HPDE6-E6E7 (cell line): ENCODE measurements around the gene CDH15.
"Not testable (repeated sequence)": the region's sequence is repeated elsewhere in the genome, so short reads cannot be mapped to it uniquely, and the experiment has no call there.

Experiments
- DNase-seq: peaks from one replicate; pipeline ENCODE4 v3.0.0; 2011; ENCODE audit warnings: missing footprints; ENCODE audit errors: extremely low spot score

CDH15 gene

GRCh38 chr16:89172171-89172527 lies 601 bp downstream of the CDH15 start:
- DNase-seq, result no peak

DNA sequence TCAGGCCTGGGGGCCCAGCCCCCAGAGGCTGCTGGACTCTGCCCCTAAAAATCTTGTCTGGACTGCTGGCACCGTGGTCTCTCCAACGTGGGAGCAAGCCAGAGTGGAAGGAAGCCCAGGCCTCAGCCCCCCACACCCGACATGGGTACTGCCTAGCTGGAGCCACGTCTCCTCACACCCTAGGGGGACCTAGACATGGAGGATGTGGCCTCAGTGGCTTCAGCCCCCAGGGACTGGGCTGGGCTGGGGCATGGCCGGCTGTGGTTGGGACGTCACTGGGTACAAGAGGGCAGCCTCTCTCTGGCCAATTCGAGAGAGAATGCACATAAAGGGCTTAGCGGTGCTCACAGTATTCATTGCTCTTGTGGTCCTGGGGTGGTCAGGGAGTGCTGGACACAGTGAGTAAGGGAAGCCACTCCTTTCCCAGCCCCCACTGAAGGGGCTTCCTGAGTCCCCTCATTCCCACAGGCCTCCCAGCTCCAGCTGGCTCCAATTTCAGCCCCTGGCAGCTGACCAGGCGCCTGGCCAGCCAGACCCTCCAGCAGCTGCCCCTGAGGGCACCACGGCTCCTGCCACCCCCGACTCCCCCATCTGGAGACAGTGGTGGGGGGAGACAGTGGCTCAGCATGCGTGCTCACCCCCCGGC lies 1.1 kb downstream of the CDH15 start:
- no peak for DNase-seq

DNA sequence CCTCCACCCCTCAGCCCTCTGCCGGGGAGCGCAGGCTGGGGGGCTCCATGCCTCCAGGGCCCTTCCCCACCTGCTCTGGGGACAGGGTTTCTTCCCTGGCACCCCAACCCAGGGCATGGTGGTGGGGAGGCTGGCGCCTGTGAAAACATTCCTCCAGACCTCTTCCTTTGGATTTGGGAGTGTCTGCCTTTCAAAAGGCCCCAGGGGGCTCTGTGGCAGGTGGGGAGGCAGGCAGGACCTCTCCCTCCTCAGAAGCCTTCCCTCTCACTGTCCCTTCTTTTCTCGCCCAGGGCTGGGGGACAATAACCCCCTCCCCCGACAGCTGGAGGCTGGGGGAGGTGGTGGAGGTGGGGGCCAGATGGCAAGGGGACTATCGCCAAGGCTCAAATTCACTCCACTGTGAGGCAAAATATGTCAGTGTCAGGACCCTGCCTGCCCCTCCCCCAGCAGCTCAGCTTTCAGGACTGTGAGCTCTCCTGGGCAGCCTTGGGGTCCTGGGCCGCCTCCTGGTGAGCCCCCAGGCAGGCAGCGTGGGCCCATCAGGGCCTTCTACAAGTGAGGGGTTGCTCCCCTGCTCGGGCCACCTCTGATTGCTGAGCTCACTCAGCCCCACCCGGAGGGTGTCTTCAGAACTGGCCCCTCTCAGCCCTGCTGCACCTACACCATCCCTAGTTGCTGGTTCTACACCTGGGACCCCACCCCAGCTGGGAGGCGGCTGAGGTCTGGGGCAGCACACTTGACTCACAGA lies 1.8 kb downstream of the CDH15 start:
- no peak for DNase-seq

DNA sequence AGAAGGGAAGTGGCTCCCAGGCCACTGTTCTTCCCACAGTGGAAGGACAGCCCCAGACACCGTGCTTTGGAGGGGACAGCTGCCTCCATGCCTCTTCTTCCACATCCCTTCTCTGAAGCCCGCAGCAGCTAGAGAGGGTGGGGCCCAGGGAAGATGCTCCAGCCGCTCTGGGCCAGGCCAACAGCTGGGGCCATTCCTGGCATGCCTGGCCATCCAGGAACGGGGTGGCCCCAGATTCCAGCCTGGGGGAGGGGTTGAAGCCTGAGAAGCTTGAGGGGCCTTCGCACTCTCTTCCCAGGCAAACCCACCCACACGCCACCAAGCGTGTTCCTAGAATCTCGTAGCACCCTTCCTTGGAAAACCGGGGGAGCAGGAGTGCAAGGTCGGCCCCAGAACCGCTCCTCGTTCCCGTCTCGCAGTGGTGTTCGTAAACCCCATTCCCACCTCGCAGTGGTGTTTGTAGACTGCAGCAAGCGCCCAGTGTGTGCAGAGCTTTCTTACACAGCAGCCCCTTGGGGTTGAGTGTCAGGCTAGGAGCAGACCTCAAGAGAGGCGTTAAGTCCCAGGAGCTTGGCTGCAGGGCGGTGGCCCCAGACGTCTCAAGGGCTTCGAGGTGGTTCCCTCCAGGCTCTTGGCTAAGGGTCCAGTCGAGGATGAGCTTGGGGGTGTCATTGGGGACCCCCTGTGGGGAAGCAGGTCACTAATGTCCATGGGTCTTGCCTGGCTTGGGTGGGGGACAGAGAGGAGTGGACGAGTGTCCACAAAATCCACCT lies 2.7 kb downstream of the CDH15 start:
- no peak for DNase-seq

- DNase-seq, result no peak
These were observed 3.3 kb downstream of the CDH15 start for GRCh38 chr16:89174877-89175276.

DNA sequence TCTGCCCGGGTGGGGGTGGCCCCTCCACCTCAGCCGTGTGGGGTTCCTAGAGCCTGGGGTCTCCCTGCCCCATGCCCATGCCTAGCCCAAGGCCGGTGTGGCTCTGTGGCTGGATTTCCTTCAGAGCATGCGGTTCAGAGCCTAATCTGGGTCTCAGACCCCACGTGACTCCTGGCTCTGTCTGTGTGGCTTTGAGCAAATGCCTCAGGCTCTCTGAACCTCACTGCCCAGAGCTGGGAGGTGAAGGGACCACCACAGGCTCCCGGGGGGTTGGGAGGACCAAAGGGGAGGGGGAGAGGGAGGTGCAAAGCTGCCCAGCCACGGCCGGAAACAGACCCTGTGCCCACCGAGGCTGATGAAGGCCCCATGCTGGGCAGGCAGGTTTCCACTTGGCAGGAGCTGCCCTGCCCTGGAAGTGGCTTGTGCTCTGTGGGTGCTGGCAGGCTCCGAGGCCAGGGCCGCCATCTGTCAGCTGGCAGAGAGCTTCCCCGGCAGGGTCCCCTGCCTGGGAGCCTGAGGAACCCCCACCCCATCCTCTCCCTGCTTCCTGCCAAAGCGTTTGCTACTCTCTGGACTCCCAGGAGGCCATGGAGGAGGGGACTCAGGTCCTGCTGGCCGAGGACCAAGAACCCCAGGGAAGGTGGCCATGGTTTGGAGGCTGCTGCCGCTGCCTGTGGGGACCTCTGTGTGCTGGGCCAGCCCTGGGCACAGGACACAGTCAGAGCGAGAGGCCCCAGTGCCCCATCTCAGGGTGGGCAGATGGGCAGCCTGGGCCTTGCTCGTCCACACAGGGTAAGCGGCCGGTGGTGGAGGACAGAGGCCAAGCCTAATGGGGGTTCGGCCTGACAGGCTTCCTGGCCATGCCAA lies 4.0 kb downstream of the CDH15 start:
- DNase-seq, result no peak

DNA sequence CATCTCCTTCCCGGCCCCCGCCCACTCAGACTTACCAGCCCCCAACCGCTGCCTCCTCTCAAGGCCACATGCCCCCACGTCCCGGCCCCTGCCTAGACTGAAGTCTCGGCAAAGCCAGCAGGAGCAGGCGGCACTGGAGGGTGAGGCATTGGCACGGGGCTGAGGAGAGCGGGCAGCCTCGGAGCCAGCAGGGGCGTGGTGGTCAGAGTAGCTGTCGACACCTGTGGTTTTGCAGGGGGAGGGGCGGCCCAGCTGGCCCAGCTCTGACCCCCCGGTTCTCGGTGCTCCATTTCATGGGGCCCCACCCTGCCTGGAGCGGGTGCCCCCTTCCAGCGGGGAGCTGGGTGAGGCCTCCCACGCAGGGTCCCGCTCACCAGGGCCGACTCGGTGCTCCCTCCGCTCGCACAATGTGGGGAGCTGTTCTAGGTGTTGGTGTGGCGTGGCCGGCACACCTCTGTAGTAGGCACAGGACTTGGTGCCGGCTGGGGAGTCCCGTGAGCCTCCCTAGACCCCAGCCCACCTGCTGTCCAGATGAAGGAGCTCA lies 4.7 kb downstream of the CDH15 start:
- no peak for DNase-seq

DNA sequence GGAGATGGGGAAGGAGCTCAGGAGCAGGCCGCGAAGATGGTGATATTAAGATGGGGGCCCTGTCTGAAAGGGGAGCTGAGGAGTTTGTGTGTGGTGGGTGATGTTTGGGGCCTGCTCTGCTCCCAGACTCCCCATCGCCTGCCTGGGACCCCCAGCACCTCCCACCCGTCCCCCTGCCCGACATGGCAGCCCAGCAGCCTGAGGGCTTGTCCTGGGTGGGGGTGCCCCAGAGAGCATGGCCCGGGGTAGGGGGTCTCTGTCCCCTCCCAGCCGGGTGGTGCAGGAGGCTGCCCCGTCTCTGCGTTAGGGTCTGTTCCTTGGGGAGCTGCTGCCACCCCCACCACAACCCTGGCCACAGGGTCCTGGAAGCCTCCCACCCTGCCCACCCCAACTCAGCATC lies 5.2 kb downstream of the CDH15 start:
- no peak for DNase-seq

DNA sequence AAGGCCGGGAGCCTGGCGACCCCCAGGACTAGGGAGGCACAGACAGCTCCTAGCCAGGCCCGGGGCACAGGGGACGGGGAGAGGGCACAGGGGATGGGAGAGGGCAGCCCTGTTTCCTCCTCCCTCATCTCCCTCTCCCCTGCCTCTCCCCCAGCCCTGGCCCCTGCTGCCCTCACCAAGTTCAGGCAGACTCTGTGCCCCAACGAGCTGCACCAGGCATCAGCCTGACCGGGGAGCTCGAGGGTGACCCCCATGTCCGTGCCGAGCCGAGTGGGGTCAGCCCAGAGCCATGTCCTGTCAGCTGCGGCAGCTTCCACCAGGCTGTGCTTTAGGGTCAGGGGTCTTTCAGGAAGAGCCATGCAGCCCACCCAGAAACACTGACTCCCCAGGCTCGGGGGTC lies 6.0 kb downstream of the CDH15 start:
- no peak for DNase-seq

DNA sequence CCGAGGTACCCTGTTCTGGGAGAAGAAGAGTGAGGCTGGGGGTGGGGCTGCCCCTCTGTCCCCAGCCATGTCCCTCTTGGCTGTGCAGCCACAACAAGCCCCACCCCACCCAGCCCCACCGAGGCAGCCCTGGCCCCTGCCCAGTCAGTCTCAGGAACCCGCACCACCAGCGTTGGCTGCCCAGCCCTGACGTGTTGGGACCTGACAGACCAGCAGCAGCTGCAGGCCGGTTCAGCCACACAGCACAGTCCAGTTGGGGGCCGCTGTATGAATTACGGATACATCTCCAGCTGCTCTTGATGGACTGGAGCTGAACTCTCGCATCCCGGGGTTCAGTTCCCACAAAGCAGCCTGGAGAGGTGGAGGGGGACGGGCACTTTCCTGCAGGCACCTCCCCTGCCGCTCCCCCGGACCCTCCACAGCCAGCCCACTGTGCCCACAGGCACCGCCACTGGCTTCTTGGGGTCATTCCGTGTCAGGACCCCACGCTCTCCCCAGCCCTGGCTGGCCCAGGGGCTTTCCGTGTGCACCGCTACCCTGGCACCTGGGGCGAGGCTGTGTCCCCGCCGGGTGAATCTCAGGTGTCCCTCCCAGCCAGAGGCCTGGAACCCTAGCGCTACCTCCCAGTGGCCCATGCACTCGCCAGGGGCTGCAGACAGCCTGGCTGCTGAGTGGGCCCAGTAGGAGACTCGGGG lies 7.1 kb downstream of the CDH15 start:
- DNase-seq, result peak; percentile 82

- no peak for DNase-seq
These were observed 7.6 kb downstream of the CDH15 start for GRCh38 chr16:89179148-89179484.

DNA sequence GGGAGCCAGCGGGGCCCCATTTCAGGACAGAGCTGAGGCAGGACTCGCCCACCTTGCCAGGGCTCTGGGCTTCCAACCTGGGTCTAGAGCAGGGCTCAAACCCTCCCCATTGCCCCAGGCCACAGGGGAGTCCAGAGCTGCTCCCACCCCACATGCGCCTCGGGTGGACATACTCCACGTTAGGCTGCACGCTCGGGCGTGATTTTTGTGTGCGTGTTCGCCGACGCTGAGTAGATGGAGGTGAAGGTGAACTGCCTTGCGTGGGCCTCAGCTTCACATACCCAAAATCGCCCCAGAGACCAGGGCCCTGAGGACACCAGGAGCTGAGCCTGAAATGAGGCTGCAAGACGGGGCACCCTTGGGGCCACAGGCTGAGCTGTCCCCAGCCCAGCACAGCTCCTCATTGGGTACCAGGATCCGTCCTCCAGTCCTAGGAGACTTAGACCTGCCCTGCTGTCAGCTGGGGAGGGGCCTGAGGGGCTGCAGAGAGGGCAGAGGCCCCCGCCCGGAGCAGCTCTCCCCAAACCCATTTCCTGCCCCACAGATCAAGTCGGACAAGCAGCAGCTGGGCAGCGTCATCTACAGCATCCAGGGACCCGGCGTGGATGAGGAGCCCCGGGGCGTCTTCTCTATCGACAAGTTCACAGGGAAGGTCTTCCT lies 8.2 kb downstream of the CDH15 start:
- no peak for DNase-seq

GRCh38 chr16:89183463-89183862 lies 11.9 kb downstream of the CDH15 start:
- DNase-seq, result no peak

DNA sequence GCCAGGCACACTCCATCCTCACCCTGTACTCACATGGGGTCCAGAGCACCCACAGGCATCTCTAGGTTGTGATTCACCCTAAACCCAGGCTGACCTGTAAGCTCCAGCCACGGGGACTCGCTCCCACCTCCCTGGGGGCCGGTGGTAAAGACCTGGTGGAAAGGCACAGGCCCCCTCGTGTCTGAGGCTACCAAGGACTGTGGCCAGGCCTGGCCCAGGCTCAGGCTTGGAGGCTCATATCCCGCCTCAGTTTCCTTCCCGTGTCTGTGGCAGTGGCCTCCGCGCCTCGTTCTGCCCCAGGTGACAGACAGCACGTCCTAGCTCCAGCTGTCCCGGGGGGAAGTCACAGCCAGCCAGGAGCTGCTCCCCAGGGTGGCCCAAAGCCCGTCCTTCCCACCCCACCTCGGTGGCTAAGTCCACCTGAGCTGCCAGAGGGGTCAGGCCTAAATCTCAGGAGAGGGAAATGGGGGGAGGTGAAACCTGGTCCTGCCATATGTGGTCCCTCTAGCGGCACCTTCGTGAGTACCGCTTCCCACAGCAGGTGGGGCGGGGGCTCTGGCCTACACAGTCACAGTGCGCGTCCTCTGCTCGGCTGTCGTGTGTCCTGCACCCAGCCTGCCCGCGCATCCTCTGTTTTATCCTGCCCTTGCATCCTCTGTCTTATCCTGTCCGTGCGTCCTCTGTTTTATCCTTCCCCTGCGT lies 12.6 kb downstream of the CDH15 start:
- no peak for DNase-seq

DNA sequence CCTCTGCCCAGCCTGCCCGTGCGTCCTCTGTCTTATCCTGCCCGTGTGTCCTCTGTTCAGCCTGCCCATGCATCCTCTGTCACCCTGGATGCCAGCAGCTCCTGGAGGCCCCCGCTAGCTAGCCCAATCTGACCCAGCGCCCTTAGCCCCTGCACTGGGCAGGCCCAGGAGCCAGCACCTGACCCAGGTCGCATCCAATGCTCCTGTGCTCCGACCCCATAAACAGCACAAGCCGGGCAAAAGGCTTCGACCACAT lies 13.1 kb downstream of the CDH15 start:
- DNase-seq, result no peak

DNA sequence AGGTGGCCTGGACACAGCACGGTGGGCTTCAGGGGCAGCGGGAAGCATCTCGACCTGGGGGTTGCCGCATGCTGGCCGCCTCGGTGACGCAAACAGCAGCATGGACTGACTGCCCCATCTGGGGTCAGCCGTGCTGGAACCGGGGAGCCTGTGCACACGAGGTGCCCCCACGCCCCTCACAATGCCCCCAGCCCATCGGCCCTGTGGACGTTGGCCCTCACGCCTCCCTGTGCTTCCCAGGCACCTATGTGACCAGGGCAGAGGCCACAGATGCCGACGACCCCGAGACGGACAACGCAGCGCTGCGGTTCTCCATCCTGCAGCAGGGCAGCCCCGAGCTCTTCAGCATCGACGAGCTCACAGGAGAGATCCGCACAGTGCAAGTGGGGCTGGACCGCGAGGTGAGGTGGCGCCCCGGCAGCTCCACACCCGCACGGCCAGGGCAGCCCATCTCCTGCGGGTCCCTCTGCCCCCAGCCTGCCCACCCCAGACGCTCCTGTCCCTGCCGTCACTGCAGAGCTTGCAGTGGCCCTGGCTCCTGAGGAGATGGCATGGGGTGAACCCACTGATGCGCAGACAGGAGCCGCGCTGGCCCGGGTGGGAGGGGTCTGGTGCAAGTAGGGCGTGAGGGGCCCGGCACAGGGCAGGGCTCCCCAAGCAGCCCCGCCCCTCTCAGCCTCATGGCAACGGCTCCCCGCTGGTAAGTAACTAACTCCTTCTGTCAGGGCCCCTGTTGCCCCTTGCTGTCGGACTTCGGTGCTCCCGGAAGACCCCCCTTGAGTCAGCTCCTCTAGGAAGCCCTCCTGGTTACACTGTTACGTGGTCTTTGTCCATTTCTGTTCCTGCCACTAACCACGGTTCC lies 13.6 kb downstream of the CDH15 start:
- DNase-seq, result no peak

DNA sequence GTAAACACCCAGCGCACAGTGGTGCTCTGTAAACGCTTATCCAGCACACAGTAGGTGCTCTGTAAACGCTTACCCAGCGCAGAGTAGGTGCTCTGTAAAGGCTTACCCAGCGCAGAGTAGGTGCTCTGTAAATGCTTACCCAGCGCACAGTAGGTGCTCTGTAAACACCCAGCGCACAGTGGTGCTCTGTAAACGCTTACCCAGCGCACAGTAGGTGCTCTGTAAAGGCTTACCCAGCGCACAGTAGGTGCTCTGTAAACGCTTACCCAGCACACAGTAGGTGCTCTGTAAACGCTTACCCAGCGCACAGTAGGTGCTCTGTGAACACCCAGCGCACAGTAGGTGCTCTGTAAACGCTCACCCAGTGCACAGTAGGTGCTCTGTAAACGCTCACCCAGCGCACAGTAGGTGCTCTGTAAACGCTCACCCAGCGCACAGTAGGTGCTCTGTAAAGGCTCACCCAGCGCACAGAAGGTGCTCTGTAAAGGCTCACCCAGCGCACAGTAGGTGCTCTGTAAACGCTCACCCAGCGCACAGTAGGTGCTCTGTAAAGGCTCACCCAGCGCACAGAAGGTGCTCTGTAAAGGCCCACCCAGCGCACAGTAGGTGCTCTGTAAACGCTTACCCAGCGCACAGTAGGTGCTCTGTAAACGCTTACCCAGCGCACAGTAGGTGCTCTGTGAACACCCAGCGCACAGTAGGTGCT lies 14.5 kb downstream of the CDH15 start:
- DNase-seq, result not testable (repeated sequence)

DNA sequence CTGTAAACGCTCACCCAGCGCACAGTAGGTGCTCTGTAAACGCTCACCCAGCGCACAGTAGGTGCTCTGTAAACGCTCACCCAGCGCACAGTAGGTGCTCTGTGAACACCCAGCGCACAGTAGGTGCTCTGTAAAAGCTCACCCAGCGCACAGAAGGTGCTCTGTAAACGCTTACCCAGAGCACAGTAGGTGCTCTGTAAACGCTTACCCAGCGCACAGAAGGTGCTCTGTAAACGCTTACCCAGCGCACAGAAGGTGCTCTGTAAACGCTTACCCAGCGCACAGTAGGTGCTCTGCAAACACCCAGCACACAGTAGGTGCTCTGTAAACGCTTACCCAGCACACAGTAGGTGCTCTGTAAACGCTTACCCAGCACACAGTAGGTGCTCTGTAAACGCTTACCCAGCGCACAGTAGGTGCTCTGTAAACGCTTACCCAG lies 15.1 kb downstream of the CDH15 start:
- not testable (repeated sequence) for DNase-seq
